ENCODE results near the gene PARD3.

PARD3 gene

DNA sequence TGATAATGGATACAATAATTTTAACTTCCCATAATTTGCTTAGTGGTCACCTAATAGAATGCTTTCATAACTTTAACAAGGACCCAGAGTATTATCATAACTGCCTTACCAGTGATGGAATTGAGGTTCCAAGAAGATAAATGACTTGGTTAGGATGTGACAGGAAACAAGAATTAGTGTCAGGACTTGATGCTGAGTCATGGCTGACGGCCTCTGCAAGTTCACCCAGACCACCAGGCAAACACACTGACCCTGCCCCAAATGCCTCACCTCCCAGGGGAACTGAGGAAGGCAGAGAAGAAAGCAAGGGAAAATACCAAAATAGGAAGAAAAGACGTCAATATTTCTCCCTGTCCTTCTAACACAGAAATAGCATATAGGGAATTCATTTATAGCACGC lies 636.3 kb downstream of the PARD3 start:
- no peaks in the 10 kb centered on the region for H3K36me3 ChIP-seq (ENCODE audit: insufficient read depth, low read length)
- no peak overlapping the region for H2AFZ ChIP-seq (ENCODE audit: low read depth, low read length)
- H3K27ac ChIP-seq (ENCODE audit: low read length): no peak overlapping the region
- no peaks in the 10 kb centered on the region for H4K20me1 ChIP-seq (ENCODE audit: insufficient read depth, low read length)
- H3K4me3 ChIP-seq (ENCODE audit: low read depth in 1 of 2, low read length in 2 of 2): no peak overlapping the region
- no peak overlapping the region for H3K4me2 ChIP-seq (ENCODE audit: insufficient read depth, low read length)
- DNase-seq (no peak), ATAC-seq (ENCODE audit: insufficient read depth, low read depth) (no peak)
- no peaks in the 10 kb centered on the region for H3K4me1 ChIP-seq (ENCODE audit: insufficient read depth, low read length)
- no peaks in the 10 kb centered on the region for H3K79me2 ChIP-seq (ENCODE audit: insufficient read depth, low read length)
- no peaks in the 10 kb centered on the region for H3K9me3 ChIP-seq (ENCODE audit: insufficient read depth, low read length, severe bottlenecking)
- no peaks in the 10 kb centered on the region for H3K27me3 ChIP-seq (ENCODE audit: insufficient read depth, low read length, poor library complexity)
- TF ChIP-seq EZH2 (IDR thresholded peaks at IDR 0.05; ENCODE audit: borderline replicate concordance, low read depth, low read length, severe bottlenecking) (no peak), CTCF (IDR thresholded peaks at IDR 0.05; ENCODE audit: borderline replicate concordance, extremely low read depth, low read length, poor library complexity, severe bottlenecking) (no peak)
- H3K9ac ChIP-seq (ENCODE audit: low read depth, low read length): no peak overlapping the region

GRCh38 chr10:34178196-34178595 lies 636.9 kb downstream of the PARD3 start:
- H3K4me2 ChIP-seq (ENCODE audit: insufficient read depth, low read length): no peak overlapping the region
- no peak overlapping the region for H3K27ac ChIP-seq (ENCODE audit: low read length)
- no peaks in the 10 kb centered on the region for H3K36me3 ChIP-seq (ENCODE audit: insufficient read depth, low read length)

DNA sequence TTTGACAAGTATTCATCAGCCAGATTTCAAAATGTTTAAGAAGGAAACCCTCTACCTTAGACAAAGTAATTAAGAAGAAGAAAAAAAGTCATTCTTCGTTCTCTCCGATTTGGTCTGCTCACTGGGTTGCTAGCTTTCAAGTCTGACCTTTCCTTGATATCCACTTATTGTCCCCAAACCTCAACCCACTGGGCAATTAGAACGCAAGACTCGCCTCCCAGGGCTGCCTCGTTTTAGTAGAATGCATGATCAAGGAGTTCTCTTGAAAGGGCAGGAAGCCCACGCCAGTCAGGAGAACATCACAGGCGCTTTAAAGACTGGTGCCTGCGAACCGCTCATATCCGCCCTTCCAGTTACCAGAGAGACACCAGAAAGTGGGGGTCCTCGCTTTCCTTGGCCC lies 637.7 kb downstream of the PARD3 start:
- H3K27me3 ChIP-seq (ENCODE audit: insufficient read depth, low read length, poor library complexity): no peaks in the 10 kb centered on the region
- no peaks in the 10 kb centered on the region for H3K79me2 ChIP-seq (ENCODE audit: insufficient read depth, low read length)
- H3K27ac ChIP-seq (ENCODE audit: low read length): no peak overlapping the region
- no peak for DNase-seq
- H3K9me3 ChIP-seq (ENCODE audit: insufficient read depth, low read length, severe bottlenecking): no peaks in the 10 kb centered on the region
- H3K9ac ChIP-seq (ENCODE audit: low read depth, low read length): no peak overlapping the region
- TF ChIP-seq EZH2 (IDR thresholded peaks at IDR 0.05; ENCODE audit: borderline replicate concordance, low read depth, low read length, severe bottlenecking) (no peak), CTCF (IDR thresholded peaks at IDR 0.05; ENCODE audit: borderline replicate concordance, extremely low read depth, low read length, poor library complexity, severe bottlenecking) (no peak)
- no peaks in the 10 kb centered on the region for H4K20me1 ChIP-seq (ENCODE audit: insufficient read depth, low read length)
- H2AFZ ChIP-seq (ENCODE audit: low read depth, low read length): no peak overlapping the region
- no peaks in the 10 kb centered on the region for H3K4me1 ChIP-seq (ENCODE audit: insufficient read depth, low read length)
- no peaks in the 10 kb centered on the region for H3K36me3 ChIP-seq (ENCODE audit: insufficient read depth, low read length)
- ATAC-seq (ENCODE audit: insufficient read depth, low read depth): no peak
- no peak overlapping the region for H3K4me3 ChIP-seq (ENCODE audit: low read depth in 1 of 2, low read length in 2 of 2)
- H3K4me2 ChIP-seq (ENCODE audit: insufficient read depth, low read length): no peak overlapping the region

More at GRCh38 chr10:34178196-34178595, 636.9 kb downstream of the PARD3 start:
- Histone ChIP-seq H3K27me3 (ENCODE audit: insufficient read depth, low read length, poor library complexity) (no peaks in the 10 kb centered on the region), H4K20me1 (ENCODE audit: insufficient read depth, low read length) (no peaks in the 10 kb centered on the region), H3K79me2 (ENCODE audit: insufficient read depth, low read length) (no peaks in the 10 kb centered on the region), H3K4me1 (ENCODE audit: insufficient read depth, low read length) (no peaks in the 10 kb centered on the region), H3K9ac (ENCODE audit: low read depth, low read length) (no peak overlapping the region), H3K4me3 (ENCODE audit: low read depth in 1 of 2, low read length in 2 of 2) (no peak overlapping the region), H3K9me3 (ENCODE audit: insufficient read depth, low read length, severe bottlenecking) (no peaks in the 10 kb centered on the region), H2AFZ (ENCODE audit: low read depth, low read length) (no peak overlapping the region)
- DNase-seq: no peak
- TF ChIP-seq CTCF (IDR thresholded peaks at IDR 0.05; ENCODE audit: borderline replicate concordance, extremely low read depth, low read length, poor library complexity, severe bottlenecking) (no peak), EZH2 (IDR thresholded peaks at IDR 0.05; ENCODE audit: borderline replicate concordance, low read depth, low read length, severe bottlenecking) (no peak)
- no peak for ATAC-seq (ENCODE audit: insufficient read depth, low read depth)

GRCh38 chr10:34176351-34176750 lies 638.7 kb downstream of the PARD3 start:
- H3K4me2 ChIP-seq (ENCODE audit: insufficient read depth, low read length): no peak overlapping the region
- no peaks in the 10 kb centered on the region for H3K9me3 ChIP-seq (ENCODE audit: insufficient read depth, low read length, severe bottlenecking)
- ATAC-seq (ENCODE audit: insufficient read depth, low read depth) (no peak), DNase-seq (no peak)
- no peak overlapping the region for H3K9ac ChIP-seq (ENCODE audit: low read depth, low read length)
- TF ChIP-seq CTCF (IDR thresholded peaks at IDR 0.05; ENCODE audit: borderline replicate concordance, extremely low read depth, low read length, poor library complexity, severe bottlenecking): no peak
- no peak for TF ChIP-seq EZH2 (IDR thresholded peaks at IDR 0.05; ENCODE audit: borderline replicate concordance, low read depth, low read length, severe bottlenecking)
- H3K4me1 ChIP-seq (ENCODE audit: insufficient read depth, low read length): no peaks in the 10 kb centered on the region
- no peaks in the 10 kb centered on the region for H3K27me3 ChIP-seq (ENCODE audit: insufficient read depth, low read length, poor library complexity)
- H3K27ac ChIP-seq (ENCODE audit: low read length): no peak overlapping the region
- H3K79me2 ChIP-seq (ENCODE audit: insufficient read depth, low read length): no peaks in the 10 kb centered on the region
- no peak overlapping the region for H2AFZ ChIP-seq (ENCODE audit: low read depth, low read length)
- H4K20me1 ChIP-seq (ENCODE audit: insufficient read depth, low read length): no peaks in the 10 kb centered on the region
- no peak overlapping the region for H3K4me3 ChIP-seq (ENCODE audit: low read depth in 1 of 2, low read length in 2 of 2)
- no peaks in the 10 kb centered on the region for H3K36me3 ChIP-seq (ENCODE audit: insufficient read depth, low read length)
